ENCODE measurements around the gene ZNF423. TPM values are rescaled to one million over a fixed set of nuclear protein-coding genes. Genes with fewer than 3 reads are reported as not detected.

Gene ZNF423
- total RNA-seq, 1 donor from 2014 or later, result 0.35 TPM

- no peak for DNase-seq (ENCODE audit: low read depth)
Measured at GRCh38 chr16:49665482-49666230, 190.3 kb downstream of the ZNF423 start.

- DNase-seq (ENCODE audit: low read depth), result no peak
Measured at GRCh38 chr16:49664221-49665215, 191.4 kb downstream of the ZNF423 start.

- no peak for DNase-seq (ENCODE audit: low read depth)
Measured at GRCh38 chr16:49663081-49664065, 192.5 kb downstream of the ZNF423 start.

DNA sequence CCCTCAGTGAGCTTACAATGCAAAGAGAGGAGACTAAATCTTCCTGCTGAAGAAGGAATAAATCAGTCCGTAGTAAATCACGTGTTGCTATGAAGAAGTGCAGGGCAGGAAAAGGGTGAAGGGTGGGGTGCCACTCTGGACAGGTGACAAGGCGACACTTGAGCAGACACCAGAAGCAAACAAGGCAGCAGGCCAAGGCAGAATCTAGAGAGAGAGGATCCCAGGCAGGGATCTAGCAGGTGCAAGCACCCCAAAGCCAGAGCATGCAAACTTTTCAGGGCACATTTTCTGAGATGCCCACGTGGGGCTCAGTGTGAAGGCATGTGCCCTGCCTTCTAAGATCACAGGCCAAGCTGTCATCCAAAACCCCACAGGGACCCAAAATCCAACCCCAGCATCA lies 193.3 kb downstream of the ZNF423 start:
- no peak for DNase-seq (ENCODE audit: low read depth)

GRCh38 chr16:49661465-49662187 lies 194.3 kb downstream of the ZNF423 start:
- DNase-seq (ENCODE audit: low read depth), result no peak

DNA sequence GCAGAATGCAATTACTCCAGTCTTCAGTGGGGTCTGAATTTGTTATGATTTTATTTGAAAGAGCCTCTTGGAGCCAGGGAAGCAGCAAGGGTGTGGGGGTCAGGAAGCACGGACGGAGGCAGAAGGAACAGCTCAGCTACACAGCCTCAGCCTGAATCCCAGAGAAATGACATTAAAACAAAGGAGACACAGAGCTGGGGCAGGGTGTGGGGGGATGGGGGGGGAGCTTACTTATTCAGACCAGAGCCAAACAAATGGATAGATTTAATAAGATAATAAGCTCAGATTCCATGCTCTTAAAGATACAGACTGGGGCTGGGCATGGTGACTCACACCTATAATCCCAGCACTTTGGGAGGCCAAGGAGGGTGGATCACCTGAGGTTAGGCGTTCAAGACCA lies 195.3 kb downstream of the ZNF423 start:
- DNase-seq (ENCODE audit: low read depth), result no peak

GRCh38 chr16:49659356-49659755 lies 196.6 kb downstream of the ZNF423 start:
- no peak for DNase-seq (ENCODE audit: low read depth)

- no peak for DNase-seq (ENCODE audit: low read depth)
Measured at GRCh38 chr16:49658531-49658930, 197.4 kb downstream of the ZNF423 start.

GRCh38 chr16:49657736-49658465 lies 198.0 kb downstream of the ZNF423 start:
- no peak for DNase-seq (ENCODE audit: low read depth)

GRCh38 chr16:49654425-49654824 lies 201.5 kb downstream of the ZNF423 start:
- DNase-seq (ENCODE audit: low read depth), result no peak

GRCh38 chr16:49653577-49653976 lies 202.3 kb downstream of the ZNF423 start:
- no peak for DNase-seq (ENCODE audit: low read depth)

- no peak for DNase-seq (ENCODE audit: low read depth)
Measured at GRCh38 chr16:49653173-49653570, 202.7 kb downstream of the ZNF423 start.

DNA sequence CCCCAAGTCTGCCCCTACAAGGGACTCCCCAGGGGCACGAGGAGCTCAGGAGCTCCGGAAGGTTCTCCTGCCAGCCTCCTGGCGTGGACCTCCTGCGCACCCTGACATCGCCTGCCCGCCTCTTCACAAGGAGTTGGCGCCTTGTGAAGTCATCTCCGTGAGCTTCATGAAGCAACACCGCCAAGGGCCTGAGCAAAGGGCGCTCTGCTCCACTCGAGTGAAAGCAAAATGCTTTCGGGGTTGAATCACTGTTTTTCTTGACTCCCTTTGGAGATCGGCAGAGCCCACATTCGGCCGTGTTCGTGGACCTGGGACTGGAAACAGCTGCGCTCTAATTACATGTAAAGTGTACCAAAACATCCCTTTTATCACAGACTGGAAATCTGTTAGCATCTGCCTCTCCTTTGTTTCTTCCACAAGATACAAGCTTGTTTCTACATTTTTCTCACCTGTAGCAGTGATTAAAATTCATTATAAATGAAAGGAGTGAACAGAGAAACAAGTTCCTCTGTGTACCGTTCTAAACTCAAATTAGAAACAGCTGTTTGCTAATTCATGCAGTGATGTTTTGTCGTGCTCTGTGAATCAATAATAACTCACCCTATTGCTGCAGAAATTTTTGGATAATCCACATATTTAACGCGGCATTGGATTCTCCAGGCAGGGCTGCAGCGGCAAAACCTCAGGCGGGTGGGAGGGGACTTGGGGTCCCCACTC lies 203.3 kb downstream of the ZNF423 start:
- peak; percentile 4 for DNase-seq (ENCODE audit: low read depth)

GRCh38 chr16:49651996-49652395 lies 203.9 kb downstream of the ZNF423 start:
- DNase-seq (ENCODE audit: low read depth), result no peak

- no peak for DNase-seq (ENCODE audit: low read depth)
Measured at GRCh38 chr16:49651226-49651625, 204.7 kb downstream of the ZNF423 start.

- DNase-seq (ENCODE audit: low read depth), result no peak
Measured at GRCh38 chr16:49650603-49651002, 205.3 kb downstream of the ZNF423 start.

- DNase-seq (ENCODE audit: low read depth), result peak; percentile 52
Measured at GRCh38 chr16:49649013-49649765, 206.7 kb downstream of the ZNF423 start.

DNA sequence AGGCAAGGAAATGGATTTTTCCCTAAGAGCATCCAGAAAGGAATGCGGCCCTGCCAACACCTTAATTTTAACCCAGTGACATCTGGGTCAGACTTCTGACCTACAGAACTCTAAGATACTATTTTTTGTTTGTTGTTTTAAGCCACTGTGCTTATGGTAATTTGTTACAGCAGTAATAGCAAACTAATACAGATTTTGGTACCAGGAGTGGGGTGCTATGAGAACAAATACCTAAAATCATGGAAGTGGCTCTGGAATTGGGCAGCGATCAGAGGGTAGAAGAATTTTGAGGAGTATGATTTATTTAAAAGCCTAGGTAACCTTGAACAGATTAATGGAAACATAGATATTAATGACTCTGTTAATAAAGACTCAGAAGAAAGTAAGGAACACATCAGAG lies 208.2 kb downstream of the ZNF423 start:
- no peak for DNase-seq (ENCODE audit: low read depth)

GRCh38 chr16:49645263-49645662 lies 210.6 kb downstream of the ZNF423 start:
- no peak for DNase-seq (ENCODE audit: low read depth)

Measured in renal cortical epithelial cell (primary cell).